ENCODE data around the gene ZFP36L1.

DNA sequence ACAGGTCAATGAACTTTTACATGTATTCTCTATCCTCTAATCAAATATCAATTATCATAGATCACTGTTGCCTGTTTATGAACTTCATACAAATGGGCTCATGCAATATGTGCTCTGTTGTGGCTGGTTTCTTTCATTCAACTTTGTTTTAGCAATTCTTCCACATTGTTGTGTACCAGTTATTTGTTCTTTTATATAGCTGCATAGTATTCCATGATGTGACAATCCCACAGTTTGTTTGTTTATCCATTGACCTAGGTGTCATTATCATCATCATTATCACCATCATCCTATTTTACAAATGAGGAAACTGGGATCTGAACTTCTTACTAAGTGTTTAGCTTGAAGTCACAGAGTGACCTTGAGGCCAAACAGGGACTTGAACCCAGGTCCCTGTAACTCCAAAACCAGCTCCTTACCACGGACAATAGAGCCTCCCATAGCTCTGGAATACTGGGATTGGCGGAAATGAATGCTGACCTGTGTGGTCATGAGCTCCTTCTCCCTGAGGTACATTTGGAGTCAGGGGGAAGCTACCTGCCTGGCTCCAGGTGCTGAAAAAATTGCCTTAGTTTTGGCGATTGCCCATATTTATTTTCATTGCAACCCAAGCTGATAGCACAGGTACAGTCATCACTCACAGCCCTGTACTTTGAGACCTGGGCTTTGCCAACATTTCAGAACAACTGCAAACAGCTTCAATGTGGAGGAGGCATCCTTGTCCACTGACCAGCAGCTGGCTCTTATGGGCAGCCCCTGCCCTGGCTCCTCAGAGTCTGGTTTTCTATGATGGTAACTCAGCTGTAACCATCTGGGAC, 9.2 kb downstream of the ZFP36L1 start:
- TF ChIP-seq ETS1 (CRISPR knock-in tag; IDR thresholded peaks at IDR 0.05) (no peak), DR1 (CRISPR knock-in tag; IDR thresholded peaks at IDR 0.05) (no peak), ETV5 (CRISPR knock-in tag; IDR thresholded peaks at IDR 0.05; ENCODE audit: borderline replicate concordance) (no peak), POLR2A (IDR thresholded peaks at IDR 0.05; ENCODE audit: insufficient read depth in 1 of 2, low read depth in 2 of 2, low read length in 2 of 2) (peak; percentile 26 to 86; a peak in 2 of 4 replicates), U2AF1 (optimal IDR thresholded peaks at IDR 0.05; ENCODE audit: low read depth, low read length) (peak; percentile 61), BRF2 (CRISPR knock-in tag; IDR thresholded peaks at IDR 0.05) (no peak), ZNF280B (CRISPR knock-in tag; IDR thresholded peaks at IDR 0.05; ENCODE audit: borderline replicate concordance) (no peak), PTBP1 (IDR thresholded peaks at IDR 0.05; ENCODE audit: low read depth, low read length, poor library complexity, severe bottlenecking) (no peak), MYC (CRISPR knock-in tag; IDR thresholded peaks at IDR 0.05; ENCODE audit: borderline replicate concordance) (no peak), FOXA3 (CRISPR knock-in tag; IDR thresholded peaks at IDR 0.05) (peak; percentile 56), JUNB (CRISPR knock-in tag; IDR thresholded peaks at IDR 0.05; ENCODE audit: borderline replicate concordance) (no peak; the same call in 1 of the 2 replicates)
- TF ChIP-seq, protein P1, sequence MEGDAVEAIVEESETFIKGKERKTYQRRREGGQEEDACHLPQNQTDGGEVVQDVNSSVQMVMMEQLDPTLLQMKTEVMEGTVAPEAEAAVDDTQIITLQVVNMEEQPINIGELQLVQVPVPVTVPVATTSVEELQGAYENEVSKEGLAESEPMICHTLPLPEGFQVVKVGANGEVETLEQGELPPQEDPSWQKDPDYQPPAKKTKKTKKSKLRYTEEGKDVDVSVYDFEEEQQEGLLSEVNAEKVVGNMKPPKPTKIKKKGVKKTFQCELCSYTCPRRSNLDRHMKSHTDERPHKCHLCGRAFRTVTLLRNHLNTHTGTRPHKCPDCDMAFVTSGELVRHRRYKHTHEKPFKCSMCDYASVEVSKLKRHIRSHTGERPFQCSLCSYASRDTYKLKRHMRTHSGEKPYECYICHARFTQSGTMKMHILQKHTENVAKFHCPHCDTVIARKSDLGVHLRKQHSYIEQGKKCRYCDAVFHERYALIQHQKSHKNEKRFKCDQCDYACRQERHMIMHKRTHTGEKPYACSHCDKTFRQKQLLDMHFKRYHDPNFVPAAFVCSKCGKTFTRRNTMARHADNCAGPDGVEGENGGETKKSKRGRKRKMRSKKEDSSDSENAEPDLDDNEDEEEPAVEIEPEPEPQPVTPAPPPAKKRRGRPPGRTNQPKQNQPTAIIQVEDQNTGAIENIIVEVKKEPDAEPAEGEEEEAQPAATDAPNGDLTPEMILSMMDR (CRISPR knock-in tag; IDR thresholded peaks at IDR 0.05), result no peak
- TF ChIP-seq, protein P2, sequence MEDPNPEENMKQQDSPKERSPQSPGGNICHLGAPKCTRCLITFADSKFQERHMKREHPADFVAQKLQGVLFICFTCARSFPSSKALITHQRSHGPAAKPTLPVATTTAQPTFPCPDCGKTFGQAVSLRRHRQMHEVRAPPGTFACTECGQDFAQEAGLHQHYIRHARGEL (CRISPR knock-in tag; IDR thresholded peaks at IDR 0.05), result no peak

Data from HepG2 (cell line).